Cardiac muscle cell (in vitro differentiated cells and primary cell): ENCODE measurements around the gene DBH. TPM values are rescaled to one million over a fixed set of nuclear protein-coding genes. Genes with fewer than 3 reads are reported as not detected.

Experiments
- DNase-seq, 2 donors: peaks; one replicate each; pipeline versions ENCODE4 v3.0.0 to v3.0.0-alpha.2; 2010 to 2017; ENCODE audit warnings: low read depth in 1 of 2, low spot score in 1 of 2
- H3K27ac ChIP-seq: fragments of 200-600 bp; sonication (generic); 2 replicates; pipeline ENCODE4 v1.5.1; 2016
- H3K27me3 ChIP-seq: fragments of 200-600 bp; sonication (generic); 2 replicates; pipeline ENCODE4 v1.6.0; 2016; ENCODE audit warnings: control low read depth
- H3K36me3 ChIP-seq: fragments of 200-600 bp; sonication (generic); 2 replicates; pipeline ENCODE4 v1.5.1; 2016; ENCODE audit warnings: control low read depth
- H3K4me1 ChIP-seq: fragments of 200-600 bp; sonication (generic); 2 replicates; pipeline ENCODE4 v1.8.1; 2017; ENCODE audit warnings: low read depth, mild to moderate bottlenecking, mixed run types
- H3K4me3 ChIP-seq: fragments of 200-600 bp; sonication (generic); 2 replicates; pipeline ENCODE4 v1.5.1; 2016; ENCODE audit warnings: mild to moderate bottlenecking
- H3K9me3 ChIP-seq: fragments of 200-600 bp; sonication (generic); 2 replicates; pipeline ENCODE4 v1.5.1; 2017; ENCODE audit warnings: low read depth, mild to moderate bottlenecking, control low read depth
- CTCF ChIP-seq: IDR thresholded peaks from 2 replicates; pipeline ENCODE4 v1.5.1; 2012; ENCODE audit warnings: low read depth, mild to moderate bottlenecking, low read length
- polyA plus RNA-seq: library from polyadenylated mRNA; unstranded; fragments of >200 nt; fragmentation: Nextera tagmentation; extraction: Ambion mirVana; gene quantifications from 2 replicates; pipeline ENCODE4 v1.2.1, GENCODE V29; 2016
- total RNA-seq: library from RNA; depleted of rRNA; stranded (reverse); fragments of >200 nt; gene quantifications from 2 replicates; pipeline ENCODE4 v1.2.3, GENCODE V29; 2016

The DBH gene
- total and polyA plus RNA-seq, 2 experiments from 2014 or later: 0.07 TPM; not detected in 1

GRCh38 chr9:133647148-133647547 lies 11.0 kb downstream of the DBH start:
- Histone ChIP-seq H3K27ac (no peak overlapping the region), H3K4me3 (no peak overlapping the region), H3K36me3 (no peaks in the 10 kb centered on the region), H3K9me3 (no peaks in the 10 kb centered on the region), H3K4me1 (no peaks in the 10 kb centered on the region), H3K27me3 (no peaks in the 10 kb centered on the region)
- no peak for TF ChIP-seq CTCF
- no peak for DNase-seq

GRCh38 chr9:133647765-133648469 lies 11.8 kb downstream of the DBH start:
- Histone ChIP-seq H3K4me3 (no peak overlapping the region), H3K4me1 (no peaks in the 10 kb centered on the region), H3K27ac (no peak overlapping the region), H3K9me3 (no peaks in the 10 kb centered on the region), H3K27me3 (no peaks in the 10 kb centered on the region), H3K36me3 (no peaks in the 10 kb centered on the region)
- no peak for TF ChIP-seq CTCF
- DNase-seq: no peak

- no peak for DNase-seq
- H3K9me3 ChIP-seq: no peaks in the 10 kb centered on the region
- no peaks in the 10 kb centered on the region for H3K36me3 ChIP-seq
- TF ChIP-seq CTCF: no peak
- H3K4me3 ChIP-seq: no peak overlapping the region
- no peaks in the 10 kb centered on the region for H3K4me1 ChIP-seq
- no peaks in the 10 kb centered on the region for H3K27me3 ChIP-seq
- H3K27ac ChIP-seq: no peak overlapping the region
Observed at GRCh38 chr9:133649194-133649593, 13.0 kb downstream of the DBH start.

GRCh38 chr9:133650026-133650425 lies 13.9 kb downstream of the DBH start:
- Histone ChIP-seq H3K27me3 (peaks cover 5% of the 10 kb centered on the region), H3K27ac (no peak overlapping the region), H3K9me3 (no peaks in the 10 kb centered on the region), H3K36me3 (no peaks in the 10 kb centered on the region), H3K4me3 (no peak overlapping the region), H3K4me1 (no peaks in the 10 kb centered on the region)
- no peak for TF ChIP-seq CTCF
- DNase-seq: no peak

- TF ChIP-seq CTCF: no peak
- H3K27ac ChIP-seq: no peak overlapping the region
- no peak overlapping the region for H3K4me3 ChIP-seq
- H3K27me3 ChIP-seq: peaks cover 18% of the 10 kb centered on the region
- no peaks in the 10 kb centered on the region for H3K9me3 ChIP-seq
- peaks cover 5% of the 10 kb centered on the region for H3K4me1 ChIP-seq
- H3K36me3 ChIP-seq: no peaks in the 10 kb centered on the region
- no peak for DNase-seq
Observed at GRCh38 chr9:133653638-133654037, 17.5 kb downstream of the DBH start.
